Astrocyte of the cerebellum (primary cell): ENCODE measurements around the gene AFG1L.
"Not testable (repeated sequence)": the region's sequence is repeated elsewhere in the genome, so short reads cannot be mapped to it uniquely, and the experiment has no call there.

ENCODE experiments used
- DNase-seq: peaks from one replicate; pipeline ENCODE4 v3.0.0-alpha.2; 2011; ENCODE audit warnings: low read depth
- H3K4me3 ChIP-seq: 2 replicates; pipeline ENCODE4 v1.5.1; 2011; ENCODE audit warnings: mild to moderate bottlenecking, low read depth, low read length, moderate library complexity
- in situ Hi-C: cut with HindIII; loops from 2 replicates; pipeline ENCODE4 v1.10.0; 2017; ENCODE audit warnings: low sequenced_read_pairs
- TF ChIP-seq, protein P1 (sequence below): IDR thresholded peaks from 2 replicates; pipeline ENCODE4 v1.5.1; 2012; ENCODE audit warnings: low read length, low read depth, moderate library complexity, mild to moderate bottlenecking; ENCODE audit errors: missing control alignments

The AFG1L gene

DNA sequence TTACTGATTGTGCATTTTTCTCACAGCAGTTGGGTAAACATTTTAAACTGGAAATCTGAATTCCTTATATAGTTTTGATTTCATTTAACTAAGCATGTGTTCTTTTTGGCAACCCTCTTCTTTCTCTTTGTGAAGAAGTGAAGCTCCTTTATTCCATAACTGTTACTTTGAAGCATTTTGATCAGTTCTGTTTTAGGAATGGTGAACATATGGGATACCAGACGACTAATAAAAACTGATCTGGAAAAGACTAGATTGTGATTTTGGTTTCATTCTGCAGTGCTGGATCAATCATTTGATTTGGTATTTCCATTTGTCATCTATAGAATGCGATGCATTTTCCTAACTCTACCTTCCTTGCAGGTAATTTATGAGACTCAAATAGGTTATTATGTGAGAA lies 9.8 kb downstream of the AFG1L start:
- TF ChIP-seq, protein P1, sequence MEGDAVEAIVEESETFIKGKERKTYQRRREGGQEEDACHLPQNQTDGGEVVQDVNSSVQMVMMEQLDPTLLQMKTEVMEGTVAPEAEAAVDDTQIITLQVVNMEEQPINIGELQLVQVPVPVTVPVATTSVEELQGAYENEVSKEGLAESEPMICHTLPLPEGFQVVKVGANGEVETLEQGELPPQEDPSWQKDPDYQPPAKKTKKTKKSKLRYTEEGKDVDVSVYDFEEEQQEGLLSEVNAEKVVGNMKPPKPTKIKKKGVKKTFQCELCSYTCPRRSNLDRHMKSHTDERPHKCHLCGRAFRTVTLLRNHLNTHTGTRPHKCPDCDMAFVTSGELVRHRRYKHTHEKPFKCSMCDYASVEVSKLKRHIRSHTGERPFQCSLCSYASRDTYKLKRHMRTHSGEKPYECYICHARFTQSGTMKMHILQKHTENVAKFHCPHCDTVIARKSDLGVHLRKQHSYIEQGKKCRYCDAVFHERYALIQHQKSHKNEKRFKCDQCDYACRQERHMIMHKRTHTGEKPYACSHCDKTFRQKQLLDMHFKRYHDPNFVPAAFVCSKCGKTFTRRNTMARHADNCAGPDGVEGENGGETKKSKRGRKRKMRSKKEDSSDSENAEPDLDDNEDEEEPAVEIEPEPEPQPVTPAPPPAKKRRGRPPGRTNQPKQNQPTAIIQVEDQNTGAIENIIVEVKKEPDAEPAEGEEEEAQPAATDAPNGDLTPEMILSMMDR, result no peak
- no peak overlapping the region for H3K4me3 ChIP-seq
- no peak for DNase-seq
- in situ Hi-C loops, result no loop called here

DNA sequence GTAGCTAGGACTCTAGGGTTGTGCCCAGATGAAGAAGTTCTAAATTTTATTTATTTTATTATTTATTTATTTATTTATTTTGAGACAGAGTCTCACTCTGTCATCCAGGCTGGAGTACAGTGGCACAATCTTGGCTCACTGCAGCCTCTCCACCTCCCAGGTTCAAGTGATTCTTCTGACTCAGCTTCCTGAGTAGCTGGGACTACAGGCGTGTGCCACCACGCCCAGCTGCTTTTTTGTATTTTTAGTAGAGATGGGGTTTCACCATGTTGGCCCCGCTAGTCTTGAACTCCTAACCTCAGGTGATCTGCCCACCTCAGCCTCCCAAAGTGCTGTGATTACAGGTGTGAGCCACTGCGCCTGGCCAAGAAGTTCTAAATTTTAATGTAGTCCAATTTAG lies 13.8 kb downstream of the AFG1L start:
- DNase-seq, H3K4me3 ChIP-seq, in situ Hi-C loops: not testable (repeated sequence)

DNA sequence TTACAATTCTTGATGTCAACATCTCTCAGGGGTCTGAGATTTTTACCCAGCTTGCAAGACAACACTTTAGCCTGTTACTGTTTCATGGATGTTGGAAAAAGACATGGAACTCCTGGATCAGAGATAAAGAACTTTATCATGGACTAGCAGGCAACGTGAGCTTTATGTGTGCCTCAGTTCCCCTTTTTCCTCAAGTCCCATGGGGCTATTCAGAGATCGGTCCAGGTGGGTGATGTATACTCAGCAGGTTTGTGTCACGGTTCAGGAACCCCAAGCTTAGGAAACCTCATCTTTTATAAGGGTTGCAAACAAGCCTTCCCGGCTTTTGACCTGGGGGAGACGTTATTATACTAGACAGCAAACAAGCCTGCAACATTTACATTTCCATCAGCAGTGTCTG lies 15.0 kb downstream of the AFG1L start:
- in situ Hi-C loops, result no loop called here

DNA sequence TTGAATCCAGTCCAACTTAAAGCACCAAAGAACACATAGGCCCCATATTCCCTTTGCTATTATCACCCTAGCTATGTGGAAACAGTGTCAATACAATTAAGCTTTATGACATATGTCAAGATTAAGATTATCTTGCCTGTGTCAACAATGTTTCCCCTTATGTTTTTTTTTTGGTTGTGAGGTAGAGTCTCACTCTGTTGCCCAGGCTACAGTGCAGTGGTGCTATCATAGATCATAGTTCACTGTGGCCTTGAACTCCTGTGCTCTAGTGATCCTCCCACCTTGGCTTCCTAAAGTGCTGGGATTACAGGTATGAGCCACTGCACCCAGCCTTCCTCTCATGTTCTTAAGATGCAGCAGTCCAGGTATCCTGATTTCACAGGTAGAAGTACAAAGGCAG lies 17.8 kb downstream of the AFG1L start:
- no peak overlapping the region for H3K4me3 ChIP-seq
- TF ChIP-seq, protein P1, result no peak
- in situ Hi-C loops, result no loop called here
- DNase-seq, result no peak

More for the DNA sequence above, 15.0 kb downstream of the AFG1L start:
- DNase-seq, result no peak
- H3K4me3 ChIP-seq, result no peak overlapping the region
- TF ChIP-seq, protein P1, result no peak

DNA sequence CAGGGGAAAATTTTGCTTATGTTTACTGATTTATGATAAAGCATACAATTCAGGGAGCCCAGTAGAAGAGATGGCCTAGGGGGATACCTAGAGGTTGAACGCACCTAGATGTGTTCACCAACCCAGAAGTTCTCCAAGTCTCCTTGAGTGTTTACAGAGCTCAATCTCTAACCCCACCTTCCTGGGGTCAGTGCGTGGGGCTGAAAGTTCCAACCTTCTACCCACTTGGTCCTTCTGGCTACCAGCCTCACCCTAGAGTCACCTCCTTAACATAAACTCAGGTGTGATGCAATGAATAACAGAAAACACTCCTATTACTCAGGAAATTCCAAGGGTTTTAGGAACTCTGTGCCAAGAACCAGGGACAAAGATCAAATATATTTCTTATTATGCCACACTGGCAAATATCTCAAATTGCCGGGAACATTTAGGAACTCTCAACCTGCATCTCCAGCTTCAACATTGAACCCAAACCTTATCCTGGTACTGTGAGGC lies 26.4 kb downstream of the AFG1L start:
- in situ Hi-C loops, result no loop called here
- TF ChIP-seq, protein P1, result no peak
- DNase-seq, result no peak
- H3K4me3 ChIP-seq, result no peak overlapping the region

DNA sequence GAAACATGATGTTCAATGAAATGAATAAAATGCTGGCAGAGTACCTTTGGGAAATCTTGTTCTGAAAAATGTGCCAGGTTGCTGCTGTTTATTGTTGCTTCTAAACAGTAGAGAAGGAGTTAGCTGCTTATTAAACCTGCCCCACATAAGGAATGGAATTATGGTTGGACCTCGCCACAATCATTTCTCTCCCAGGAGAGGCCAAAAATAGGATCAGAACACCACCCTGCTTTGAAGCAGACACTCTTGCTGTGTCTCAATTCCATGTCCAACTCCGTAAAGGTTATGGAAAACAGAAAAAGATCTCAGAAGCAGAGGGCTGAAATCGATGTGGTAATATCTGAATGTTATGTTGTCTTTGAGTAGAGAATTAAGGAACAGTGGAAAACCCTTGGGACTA lies 27.9 kb downstream of the AFG1L start:
- no peak overlapping the region for H3K4me3 ChIP-seq
- DNase-seq, result no peak
- TF ChIP-seq, protein P1, result no peak
- in situ Hi-C loops, result no loop called here

DNA sequence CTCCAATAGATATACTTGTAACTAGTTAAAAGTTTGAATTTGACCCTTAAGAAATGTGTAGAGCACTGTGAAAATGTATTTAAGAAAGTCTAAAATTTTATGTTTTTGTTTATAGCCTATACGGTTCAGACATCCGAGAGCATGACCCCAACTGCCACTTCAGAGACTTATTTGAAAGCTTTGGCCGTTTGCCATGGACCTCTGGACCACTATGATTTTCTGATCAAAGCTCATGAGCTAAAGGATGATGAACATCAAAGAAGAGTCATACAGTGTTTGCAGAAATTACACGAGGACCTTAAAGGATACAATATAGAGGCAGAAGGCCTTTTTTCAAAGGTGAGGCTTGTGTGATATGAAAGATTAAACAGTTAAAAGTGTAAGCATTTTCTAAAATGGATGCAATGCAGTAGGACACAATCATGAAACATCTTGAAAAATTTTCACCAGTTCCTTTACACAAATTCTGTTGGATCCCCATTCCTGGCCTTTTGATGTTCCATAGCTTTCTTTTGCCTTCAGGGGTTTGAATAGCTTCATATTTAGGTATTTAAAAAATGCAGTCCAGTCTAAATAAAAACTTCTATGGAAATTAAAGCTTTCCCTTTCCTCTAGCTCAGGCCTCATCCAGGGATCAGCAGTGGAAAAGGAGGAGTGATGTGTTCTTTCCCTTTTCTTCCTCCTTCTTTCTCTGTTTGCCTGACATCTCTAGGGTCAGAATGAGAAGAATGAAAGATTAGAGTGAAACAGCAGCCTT lies 29.0 kb downstream of the AFG1L start:
- in situ Hi-C loops, result no loop called here
- no peak overlapping the region for H3K4me3 ChIP-seq
- TF ChIP-seq, protein P1, result no peak
- DNase-seq, result no peak

DNA sequence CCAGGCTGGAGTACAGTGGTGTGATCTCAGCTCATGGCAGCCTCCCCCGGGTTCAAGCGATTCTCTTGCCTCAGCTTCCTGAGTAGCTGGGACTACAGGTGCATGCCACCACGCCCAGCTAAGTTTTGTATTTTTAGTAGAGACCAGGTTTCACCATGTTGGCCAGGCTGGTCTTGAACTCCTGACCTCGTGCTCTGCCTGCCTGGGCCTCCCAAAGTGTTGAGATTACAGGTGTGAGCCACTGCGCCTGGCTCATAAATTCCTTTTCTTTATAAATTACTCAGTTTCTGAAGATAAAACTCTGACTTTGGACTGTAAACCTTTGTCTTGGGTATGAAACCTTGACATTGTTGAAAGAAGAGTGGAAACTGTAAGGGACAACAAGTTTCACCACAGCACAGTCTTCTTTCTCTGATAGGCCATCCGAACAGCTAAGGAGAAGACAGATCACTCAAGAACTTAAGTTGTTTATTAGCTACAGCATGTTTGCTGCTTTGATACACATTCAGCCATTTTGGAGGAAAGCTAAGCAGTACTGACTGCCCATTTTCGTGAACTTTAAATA lies 35.4 kb downstream of the AFG1L start:
- DNase-seq, in situ Hi-C loops, H3K4me3 ChIP-seq: not testable (repeated sequence)
